Kidney (tissue), 14 donors: ENCODE data around the gene MACROD2. TPM values are rescaled to one million over a fixed set of nuclear protein-coding genes. Genes with fewer than 3 reads are reported as not detected.

Experiments used
- DNase-seq, 5 donors: peaks; one replicate each; pipeline ENCODE4 v3.0.0-alpha.2; 2013 to 2020
- FAIRE-seq: peaks from 2 replicates; lab custom pipeline; 2012; peaks lifted over from hg19 to GRCh38; lab: Jason Lieb, UNC
- H3K27ac ChIP-seq, 2 donors: one replicate each; pipeline ENCODE4 v1.7.0; 2013; ENCODE audit warnings: low read depth in 2 of 2, low read length in 2 of 2, inconsistent platforms in 1 of 2
- H3K27me3 ChIP-seq: one replicate; pipeline ENCODE4 v1.7.1; 2013; ENCODE audit warnings: low read length, inconsistent platforms; ENCODE audit not compliant: control insufficient read depth, insufficient read depth
- H3K36me3 ChIP-seq, 3 donors: one replicate each; pipeline versions ENCODE4 v1.7.0 to v1.7.1; 2013; ENCODE audit warnings: low read length in 3 of 3, control low read depth in 1 of 3, inconsistent platforms in 1 of 3; ENCODE audit not compliant: insufficient read depth in 3 of 3, control insufficient read depth in 2 of 3
- H3K4me1 ChIP-seq, 3 donors: one replicate each; pipeline versions ENCODE4 v1.7.0 to v1.7.1; 2013; ENCODE audit warnings: low read length in 3 of 3, inconsistent platforms in 1 of 3, low read depth in 1 of 3; ENCODE audit not compliant: control insufficient read depth in 2 of 3, insufficient read depth in 2 of 3
- H3K4me3 ChIP-seq, 3 donors: one replicate each; pipeline versions ENCODE4 v1.7.0 to v1.8.1; 2013; ENCODE audit warnings: low read length in 3 of 3, control low read depth in 1 of 3, inconsistent platforms in 1 of 3
- H3K9ac ChIP-seq, 3 donors: one replicate each; pipeline versions ENCODE4 v1.7.0 to v1.7.1; 2013; ENCODE audit warnings: low read length in 3 of 3, control low read depth in 1 of 3, inconsistent platforms in 1 of 3
- H3K9me3 ChIP-seq, 3 donors: one replicate each; pipeline versions ENCODE4 v1.7.0 to v1.7.1; 2013; ENCODE audit warnings: low read length in 3 of 3, control low read depth in 1 of 3, inconsistent platforms in 1 of 3; ENCODE audit not compliant: control insufficient read depth in 2 of 3, insufficient read depth in 1 of 3
- intact Hi-C: fragments of 100-400 bp; cut with DNase I; formaldehyde crosslinking; loops from one replicate; pipeline ENCODE4 v1.11.1; 2022
- polyA plus RNA-seq: library from polyadenylated mRNA; stranded (reverse); fragments of 350-450 nt; fragmentation: Illumina TruSeq; extraction: RNeasy Lipid Tissue Mini Kit (QIAGEN cat#74804); gene quantifications from one replicate; pipeline ENCODE4 v1.2.3, GENCODE V29; 2014; ENCODE audit warnings: low read depth, low replicate concordance; ENCODE audit not compliant: insufficient read depth
- total RNA-seq: library from RNA; stranded (reverse); fragmentation: NEBNext Ultra II Directional; extraction: Animal tissue kit (Norgen Biotek cat#: 25700); gene quantifications from one replicate; pipeline ENCODE4 v1.2.1, GENCODE V29; 2021
- TF ChIP-seq, protein P1 (sequence below): IDR thresholded peaks from 3 replicates; pipeline ENCODE4 v1.5.1; 2012; ENCODE audit warnings: mild to moderate bottlenecking, moderate library complexity, borderline replicate concordance; ENCODE audit not compliant: insufficient read depth; ENCODE audit errors: extremely low read depth
- donor health status: control.
- donor health status: control.
- donor health status: control.
- donor health status: control.
- donor health status: control.
- donor health status: DM: yes; HTN: yes; CAD: no.
- donor health status: Normal renal cell carcinoma (clear cell type).

MACROD2 gene
- total and polyA plus RNA-seq, 2 donors from 2014 or later: 3.0 to 10.0 TPM

DNA sequence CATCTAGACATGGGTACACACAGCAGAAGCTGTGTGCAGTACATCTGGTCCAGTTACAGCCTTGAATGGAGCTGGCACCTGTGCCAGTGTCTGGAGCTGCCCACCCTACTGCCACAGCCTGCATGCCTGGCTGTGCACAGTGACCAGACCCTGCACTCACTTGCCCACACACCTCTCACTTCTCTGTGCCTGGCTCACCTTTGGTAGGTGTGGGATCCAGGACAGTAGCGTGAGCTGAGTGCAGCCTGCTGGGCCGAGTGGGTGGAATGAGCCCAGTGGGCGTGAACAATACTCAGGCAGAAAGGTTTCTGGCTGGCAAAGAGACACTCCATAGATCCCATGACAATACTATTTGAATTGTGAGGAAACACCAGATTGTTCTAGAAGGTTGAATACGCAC is 1181.6 kb downstream of the MACROD2 start:
- Histone ChIP-seq H3K9ac (no peak overlapping the region), H3K4me1 (no peaks in the 10 kb centered on the region), H3K4me3 (no peak overlapping the region), H3K9me3 (peaks cover 0 to 5% (median 0%) of the 10 kb centered on the region in 3 donors), H3K36me3 (no peaks in the 10 kb centered on the region), H3K27ac (no peak overlapping the region), H3K27me3 (no peaks in the 10 kb centered on the region)
- TF ChIP-seq, protein P1, sequence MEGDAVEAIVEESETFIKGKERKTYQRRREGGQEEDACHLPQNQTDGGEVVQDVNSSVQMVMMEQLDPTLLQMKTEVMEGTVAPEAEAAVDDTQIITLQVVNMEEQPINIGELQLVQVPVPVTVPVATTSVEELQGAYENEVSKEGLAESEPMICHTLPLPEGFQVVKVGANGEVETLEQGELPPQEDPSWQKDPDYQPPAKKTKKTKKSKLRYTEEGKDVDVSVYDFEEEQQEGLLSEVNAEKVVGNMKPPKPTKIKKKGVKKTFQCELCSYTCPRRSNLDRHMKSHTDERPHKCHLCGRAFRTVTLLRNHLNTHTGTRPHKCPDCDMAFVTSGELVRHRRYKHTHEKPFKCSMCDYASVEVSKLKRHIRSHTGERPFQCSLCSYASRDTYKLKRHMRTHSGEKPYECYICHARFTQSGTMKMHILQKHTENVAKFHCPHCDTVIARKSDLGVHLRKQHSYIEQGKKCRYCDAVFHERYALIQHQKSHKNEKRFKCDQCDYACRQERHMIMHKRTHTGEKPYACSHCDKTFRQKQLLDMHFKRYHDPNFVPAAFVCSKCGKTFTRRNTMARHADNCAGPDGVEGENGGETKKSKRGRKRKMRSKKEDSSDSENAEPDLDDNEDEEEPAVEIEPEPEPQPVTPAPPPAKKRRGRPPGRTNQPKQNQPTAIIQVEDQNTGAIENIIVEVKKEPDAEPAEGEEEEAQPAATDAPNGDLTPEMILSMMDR: no peak
- FAIRE-seq (no peak), DNase-seq (no peak)
- intact Hi-C loops: no loop called here

DNA sequence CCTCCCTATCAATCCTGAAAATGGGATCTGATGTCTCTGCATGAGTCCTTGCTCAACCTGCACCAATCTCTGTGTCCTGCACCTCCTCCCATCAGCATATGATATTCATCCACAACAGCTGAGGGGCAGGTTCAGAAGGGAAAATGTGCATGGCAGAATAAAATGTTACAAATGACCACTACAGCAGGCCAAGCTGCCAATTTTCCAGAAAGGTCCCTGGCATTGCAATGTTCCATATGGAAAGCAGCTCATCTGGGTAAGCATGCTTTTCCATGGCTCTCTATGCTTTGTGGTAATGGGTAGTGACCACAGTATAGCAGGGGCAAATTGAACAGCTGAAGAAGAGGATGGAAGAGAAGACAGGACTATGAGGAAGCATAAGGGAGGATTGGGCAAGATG is 1183.3 kb downstream of the MACROD2 start:
- H3K36me3 ChIP-seq: no peaks in the 10 kb centered on the region
- H3K4me3 ChIP-seq: no peak overlapping the region
- intact Hi-C loops: no loop called here
- H3K27me3 ChIP-seq: no peaks in the 10 kb centered on the region
- FAIRE-seq: no peak
- TF ChIP-seq, protein P1: no peak
- H3K27ac ChIP-seq: no peak overlapping the region
- no peak overlapping the region for H3K9ac ChIP-seq
- no peaks in the 10 kb centered on the region for H3K4me1 ChIP-seq
- DNase-seq: no peak
- H3K9me3 ChIP-seq: peaks cover 0 to 5% (median 0%) of the 10 kb centered on the region in 3 donors

DNA sequence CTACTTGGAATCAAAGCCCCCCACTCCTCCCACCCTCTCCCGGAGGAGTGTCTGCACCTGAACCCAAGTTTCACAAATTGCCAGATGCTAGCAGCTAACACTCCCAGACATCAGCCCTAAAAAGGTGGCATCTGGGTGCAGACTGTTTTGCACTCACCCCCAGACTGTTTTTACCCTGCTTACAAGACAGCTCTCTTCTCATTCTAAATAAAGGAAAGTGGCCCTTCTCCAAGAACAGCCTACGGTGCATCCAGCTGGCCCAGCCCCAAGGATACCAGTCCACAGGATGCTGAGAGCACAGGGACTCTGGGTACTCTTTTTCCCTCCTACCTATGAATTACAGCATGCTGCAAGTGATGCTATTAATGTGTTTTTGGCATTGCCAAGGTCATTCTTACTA is 1184.1 kb downstream of the MACROD2 start:
- Histone ChIP-seq H3K9me3 (peaks cover 0 to 5% (median 0%) of the 10 kb centered on the region in 3 donors), H3K4me1 (no peaks in the 10 kb centered on the region), H3K27me3 (no peaks in the 10 kb centered on the region), H3K4me3 (no peak overlapping the region), H3K27ac (no peak overlapping the region), H3K9ac (no peak overlapping the region), H3K36me3 (no peaks in the 10 kb centered on the region)
- DNase-seq (no peak), FAIRE-seq (no peak)
- TF ChIP-seq, protein P1: no peak
- intact Hi-C loops: no loop called here

DNA sequence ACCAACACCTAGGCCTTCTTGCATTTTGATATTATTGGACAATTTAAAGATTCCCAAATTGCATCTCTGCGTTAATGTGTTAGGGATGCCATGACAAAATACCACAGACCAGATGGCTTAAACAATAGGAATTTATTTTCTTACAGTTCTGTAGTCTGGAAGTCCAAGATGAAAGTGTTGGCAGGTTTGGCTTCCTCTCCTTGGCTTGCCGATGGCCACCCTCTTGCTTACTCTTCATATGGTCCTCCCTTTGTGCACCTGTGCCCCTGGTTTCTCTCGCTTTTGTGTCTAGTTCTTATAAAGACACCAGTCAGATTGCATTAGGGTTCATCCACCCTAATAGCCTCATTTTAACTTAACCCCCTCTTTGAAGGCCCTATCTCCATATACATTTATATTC is 1184.5 kb downstream of the MACROD2 start:
- no peaks in the 10 kb centered on the region for H3K27me3 ChIP-seq
- no peaks in the 10 kb centered on the region for H3K36me3 ChIP-seq
- no peak for DNase-seq
- no peak overlapping the region for H3K9ac ChIP-seq
- H3K9me3 ChIP-seq: peaks cover 0 to 5% (median 0%) of the 10 kb centered on the region in 3 donors
- intact Hi-C loops: no loop called here
- TF ChIP-seq, protein P1: no peak
- FAIRE-seq: no peak
- no peak overlapping the region for H3K4me3 ChIP-seq
- no peaks in the 10 kb centered on the region for H3K4me1 ChIP-seq
- H3K27ac ChIP-seq: no peak overlapping the region
